Keratinocyte (primary cell): ENCODE data around the gene LAMA2. TPM values are rescaled to one million over a fixed set of nuclear protein-coding genes. Genes with fewer than 3 reads are reported as not detected.

ENCODE experiments used
- DNase-seq: peaks from one replicate; pipeline ENCODE4 v3.0.0-alpha.2; 2011; ENCODE audit warnings: low read depth, missing footprints, low spot score
- FAIRE-seq: peaks from 2 replicates; lab custom pipeline; 2011; peaks lifted over from hg19 to GRCh38; lab: Jason Lieb, UNC
- H2AFZ ChIP-seq: 2 replicates; pipeline ENCODE4 v1.6.0; 2012; ENCODE audit warnings: low read length, control low read depth, inconsistent platforms; ENCODE audit not compliant: control insufficient read depth
- H3K27ac ChIP-seq: 2 replicates; pipeline ENCODE4 v1.5.1; 2011; ENCODE audit warnings: low read length; ENCODE audit not compliant: control insufficient read depth, insufficient read depth
- H3K27me3 ChIP-seq: 3 replicates; pipeline ENCODE4 v1.6.0; 2011; ENCODE audit warnings: low read length; ENCODE audit not compliant: control insufficient read depth, insufficient read depth; ENCODE audit errors: extremely low read depth
- H3K36me3 ChIP-seq, 2 experiments: 2 replicates in 1 of 2; 3 replicates in 1 of 2; pipeline ENCODE4 v1.5.1; 2011; ENCODE audit warnings: low read length in 2 of 2, mild to moderate bottlenecking in 1 of 2; ENCODE audit not compliant: control insufficient read depth in 2 of 2, insufficient read depth in 2 of 2; ENCODE audit errors: extremely low read depth in 1 of 2
- H3K4me1 ChIP-seq: 3 replicates; pipeline ENCODE4 v1.5.1; 2011; ENCODE audit warnings: low read length; ENCODE audit not compliant: control insufficient read depth, insufficient read depth; ENCODE audit errors: extremely low read depth
- H3K4me2 ChIP-seq: 3 replicates; pipeline ENCODE4 v1.6.0; 2011; ENCODE audit warnings: low read depth, low read length; ENCODE audit not compliant: control insufficient read depth, insufficient read depth; ENCODE audit errors: extremely low read depth
- H3K4me3 ChIP-seq, 3 experiments: fragments of 200-600 bp in 1 of 3; sonication (generic) in 1 of 3; 2 replicates in 2 of 3; 3 replicates in 1 of 3; pipeline ENCODE4 v1.5.1; 2011 to 2016; ENCODE audit warnings: low read length in 3 of 3, mild to moderate bottlenecking in 3 of 3, control low read depth in 2 of 3, inconsistent platforms in 1 of 3, low read depth in 1 of 3, mixed read lengths in 1 of 3, mixed run types in 1 of 3, moderate library complexity in 1 of 3; ENCODE audit not compliant: control insufficient read depth in 2 of 3, insufficient read depth in 2 of 3; ENCODE audit errors: extremely low read depth in 1 of 3
- H3K79me2 ChIP-seq: 2 replicates; pipeline ENCODE4 v1.6.0; 2012; ENCODE audit warnings: low read length; ENCODE audit not compliant: control insufficient read depth, insufficient read depth
- H3K9ac ChIP-seq: 3 replicates; pipeline ENCODE4 v1.6.0; 2011; ENCODE audit warnings: low read length; ENCODE audit not compliant: control insufficient read depth, insufficient read depth; ENCODE audit errors: extremely low read depth
- H3K9me1 ChIP-seq: 3 replicates; pipeline ENCODE4 v1.6.0; 2011; ENCODE audit warnings: low read length; ENCODE audit not compliant: control insufficient read depth, insufficient read depth; ENCODE audit errors: extremely low read depth
- H3K9me3 ChIP-seq: 2 replicates; pipeline ENCODE4 v1.5.1; 2012; ENCODE audit warnings: low read depth, low read length; ENCODE audit not compliant: control insufficient read depth
- H4K20me1 ChIP-seq: 3 replicates; pipeline ENCODE4 v1.6.0; 2011; ENCODE audit warnings: low read length; ENCODE audit not compliant: control insufficient read depth, insufficient read depth; ENCODE audit errors: extremely low read depth
- EZH2 ChIP-seq: IDR thresholded peaks from one replicate; pipeline ENCODE4 v1.6.1; 2012; ENCODE audit warnings: inconsistent platforms, mild to moderate bottlenecking, low read length, moderate library complexity
- dilution Hi-C: fragments of 300-500 bp; cut with MboI; formaldehyde crosslinking; loops from one replicate; pipeline ENCODE4 v1.7.0; 2020; ENCODE audit warnings: low sequenced_read_pairs; ENCODE audit not compliant: extremely low pct_ligation_motif_present
- polyA plus RNA-seq, 5 experiments: library from polyadenylated mRNA; depleted of rRNA in 3 of 5; stranded (reverse) in 3 of 5; stranded (forward) in 1 of 5; unstranded in 1 of 5; fragments of >200 nt; gene quantifications; 1 replicate in 1 of 5; 2 replicates in 3 of 5; 3 replicates in 1 of 5; pipeline versions ENCODE4 v1.2.1 to v1.2.3, GENCODE V29; 2011 to 2012; ENCODE audit warnings: missing spikeins in 2 of 5, low read depth in 1 of 5, low replicate concordance in 1 of 5
- TF ChIP-seq, protein P1 (sequence below), 3 experiments: IDR thresholded peaks in 1 of 3; conservative IDR thresholded peaks in 1 of 3; optimal IDR thresholded peaks in 1 of 3; 2 replicates in 2 of 3; 3 replicates in 1 of 3; pipeline versions ENCODE3 to v1.5.1; 2011; ENCODE audit warnings: low read length in 3 of 3, mild to moderate bottlenecking in 3 of 3, moderate library complexity in 2 of 3, control low read depth in 1 of 3, inconsistent platforms in 1 of 3; ENCODE audit not compliant: insufficient read depth in 2 of 3; ENCODE audit errors: extremely low read depth in 1 of 3

Gene LAMA2
- polyA plus RNA-seq, 1 donor (not counting 4 experiments of a cell fraction or from before 2014, with no cell fraction given): 1.4 TPM

- no peaks in the 10 kb centered on the region for H3K4me1 ChIP-seq
- H3K27ac ChIP-seq: no peak overlapping the region
- H3K9ac ChIP-seq: no peak overlapping the region
- TF ChIP-seq, protein P1, sequence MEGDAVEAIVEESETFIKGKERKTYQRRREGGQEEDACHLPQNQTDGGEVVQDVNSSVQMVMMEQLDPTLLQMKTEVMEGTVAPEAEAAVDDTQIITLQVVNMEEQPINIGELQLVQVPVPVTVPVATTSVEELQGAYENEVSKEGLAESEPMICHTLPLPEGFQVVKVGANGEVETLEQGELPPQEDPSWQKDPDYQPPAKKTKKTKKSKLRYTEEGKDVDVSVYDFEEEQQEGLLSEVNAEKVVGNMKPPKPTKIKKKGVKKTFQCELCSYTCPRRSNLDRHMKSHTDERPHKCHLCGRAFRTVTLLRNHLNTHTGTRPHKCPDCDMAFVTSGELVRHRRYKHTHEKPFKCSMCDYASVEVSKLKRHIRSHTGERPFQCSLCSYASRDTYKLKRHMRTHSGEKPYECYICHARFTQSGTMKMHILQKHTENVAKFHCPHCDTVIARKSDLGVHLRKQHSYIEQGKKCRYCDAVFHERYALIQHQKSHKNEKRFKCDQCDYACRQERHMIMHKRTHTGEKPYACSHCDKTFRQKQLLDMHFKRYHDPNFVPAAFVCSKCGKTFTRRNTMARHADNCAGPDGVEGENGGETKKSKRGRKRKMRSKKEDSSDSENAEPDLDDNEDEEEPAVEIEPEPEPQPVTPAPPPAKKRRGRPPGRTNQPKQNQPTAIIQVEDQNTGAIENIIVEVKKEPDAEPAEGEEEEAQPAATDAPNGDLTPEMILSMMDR (optimal IDR thresholded peaks at IDR 0.05 in 1 of 3, IDR thresholded peaks at IDR 0.05 in 1 of 3, conservative IDR thresholded peaks at IDR 0.05 in 1 of 3; ENCODE audit: extremely low read depth in 1 of 3, insufficient read depth in 2 of 3, low read length in 3 of 3): no peak
- TF ChIP-seq EZH2: no peak
- DNase-seq (no peak), FAIRE-seq (no peak)
- H3K36me3 ChIP-seq: no peaks in the 10 kb centered on the region
- dilution Hi-C loops: no loop called here
- no peak overlapping the region for H2AFZ ChIP-seq
- no peak overlapping the region for H3K4me3 ChIP-seq
- no peak overlapping the region for H3K4me2 ChIP-seq
- no peaks in the 10 kb centered on the region for H3K27me3 ChIP-seq
- no peaks in the 10 kb centered on the region for H3K9me1 ChIP-seq
- no peaks in the 10 kb centered on the region for H3K79me2 ChIP-seq
- no peaks in the 10 kb centered on the region for H3K9me3 ChIP-seq
- H4K20me1 ChIP-seq: no peaks in the 10 kb centered on the region
Observed at GRCh38 chr6:128964233-128964755, 81.4 kb downstream of the LAMA2 start.

DNA sequence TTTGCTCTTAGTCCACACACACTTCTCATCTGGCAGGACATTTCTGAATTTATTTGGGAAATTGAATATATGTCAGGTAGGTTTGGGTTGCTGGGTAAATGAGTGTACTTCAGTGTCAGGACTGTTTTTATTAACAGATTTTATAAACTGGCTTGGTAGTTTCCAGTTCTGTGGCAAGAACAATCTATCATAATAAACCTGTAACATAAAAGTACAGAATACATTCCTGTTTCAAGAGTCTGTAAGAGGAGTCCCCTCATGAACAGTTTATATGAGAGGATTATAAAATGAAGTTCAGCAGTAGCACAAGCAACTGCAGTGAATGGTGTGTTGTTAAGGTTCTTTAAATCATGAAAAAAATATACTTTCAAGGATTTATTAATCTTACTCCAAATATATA, 81.8 kb downstream of the LAMA2 start:
- FAIRE-seq (no peak), DNase-seq (no peak)
- H3K9me3 ChIP-seq: no peaks in the 10 kb centered on the region
- H3K27ac ChIP-seq: no peak overlapping the region
- no peak overlapping the region for H3K9ac ChIP-seq
- H3K9me1 ChIP-seq: no peaks in the 10 kb centered on the region
- no peaks in the 10 kb centered on the region for H4K20me1 ChIP-seq
- H2AFZ ChIP-seq: no peak overlapping the region
- H3K79me2 ChIP-seq: no peaks in the 10 kb centered on the region
- H3K4me3 ChIP-seq: no peak overlapping the region
- dilution Hi-C loops: no loop called here
- H3K4me1 ChIP-seq: no peaks in the 10 kb centered on the region
- H3K4me2 ChIP-seq: no peak overlapping the region
- no peaks in the 10 kb centered on the region for H3K36me3 ChIP-seq
- TF ChIP-seq, protein P1 (optimal IDR thresholded peaks at IDR 0.05 in 1 of 3, IDR thresholded peaks at IDR 0.05 in 1 of 3, conservative IDR thresholded peaks at IDR 0.05 in 1 of 3; ENCODE audit: extremely low read depth in 1 of 3, insufficient read depth in 2 of 3, low read length in 3 of 3): no peak
- TF ChIP-seq EZH2: no peak
- no peaks in the 10 kb centered on the region for H3K27me3 ChIP-seq
